GM12891 (cell line): ENCODE measurements around the gene ZCCHC7.

Experiments used
- DNase-seq: peaks from one replicate; pipeline ENCODE4 v3.0.0; 2011; ENCODE audit warnings: low spot score; ENCODE audit not compliant: insufficient read length
- FAIRE-seq: peaks from 2 replicates; lab custom pipeline; 2011; peaks lifted over from hg19 to GRCh38; lab: Jason Lieb, UNC
- PAX5 ChIP-seq: IDR thresholded peaks from 2 replicates; pipeline ENCODE4 v1.6.1; 2011; ENCODE audit warnings: low read length, moderate library complexity, mild to moderate bottlenecking; ENCODE audit not compliant: insufficient read depth, severe bottlenecking
- POLR2A ChIP-seq: IDR thresholded peaks from 2 replicates; pipeline ENCODE4 v1.6.1; 2011; ENCODE audit warnings: low read depth, low read length, control low read depth
- POLR2AphosphoS5 ChIP-seq: IDR thresholded peaks from 2 replicates; pipeline ENCODE4 v1.6.1; 2011; ENCODE audit warnings: low read depth, low read length, control low read depth
- POU2F2 ChIP-seq: IDR thresholded peaks from 2 replicates; pipeline ENCODE4 v1.6.1; 2011; ENCODE audit warnings: low read depth, mild to moderate bottlenecking, control low read depth, low read length, moderate library complexity
- SPI1 ChIP-seq: IDR thresholded peaks from 2 replicates; pipeline ENCODE4 v1.6.1; 2011; ENCODE audit warnings: low read depth, low read length, control low read depth
- TAF1 ChIP-seq: IDR thresholded peaks from 2 replicates; pipeline ENCODE4 v1.6.1; 2011; ENCODE audit warnings: low read depth, low read length, control low read depth

The ZCCHC7 gene

GRCh38 chr9:37370282-37370681 lies 249.9 kb downstream of the ZCCHC7 start:
- FAIRE-seq (no peak), DNase-seq (no peak)
- TF ChIP-seq POLR2AphosphoS5 = no peak
- TF ChIP-seq SPI1 = no peak
- TF ChIP-seq PAX5 = no peak
- TF ChIP-seq POLR2A = no peak
- no peak for TF ChIP-seq TAF1
- no peak for TF ChIP-seq POU2F2

GRCh38 chr9:37370968-37371563 lies 250.7 kb downstream of the ZCCHC7 start:
- DNase-seq (no peak), FAIRE-seq (no peak)
- TF ChIP-seq POLR2AphosphoS5 (peak; percentile 89), PAX5 (peak; percentile 59), POLR2A (peak; percentile 82), SPI1 (no peak), POU2F2 (peak; percentile 96), TAF1 (peak; percentile 65)

GRCh38 chr9:37371565-37372464 lies 251.4 kb downstream of the ZCCHC7 start:
- no peak for DNase-seq
- TF ChIP-seq SPI1 (peak; percentile 47; the same call in 1 of the 2 replicates), POLR2A (peak; percentile 63), POLR2AphosphoS5 (peak; percentile 12), TAF1 (no peak), PAX5 (no peak), POU2F2 (no peak; the same call in none of the 2 replicates)
- peak; percentile 97 for FAIRE-seq

- FAIRE-seq (peak; percentile 69), DNase-seq (no peak)
- TF ChIP-seq POLR2A (no peak), SPI1 (no peak), POLR2AphosphoS5 (no peak), PAX5 (no peak), POU2F2 (no peak), TAF1 (no peak)
These were observed 252.5 kb downstream of the ZCCHC7 start for GRCh38 chr9:37372839-37373238.

- FAIRE-seq = no peak
- TF ChIP-seq POLR2A (no peak), TAF1 (no peak), POU2F2 (no peak), PAX5 (no peak), POLR2AphosphoS5 (no peak; the same call in 1 of the 2 replicates), SPI1 (no peak)
These were observed 253.2 kb downstream of the ZCCHC7 start for GRCh38 chr9:37373621-37374020.

GRCh38 chr9:37374892-37375291 lies 254.5 kb downstream of the ZCCHC7 start:
- TF ChIP-seq PAX5 (no peak), SPI1 (no peak), POLR2AphosphoS5 (no peak; the same call in 1 of the 2 replicates), TAF1 (no peak), POLR2A (no peak), POU2F2 (no peak)
- FAIRE-seq = peak; percentile 95
- peak; percentile 46 for DNase-seq

More at GRCh38 chr9:37373621-37374020, 253.2 kb downstream of the ZCCHC7 start:
- no peak for DNase-seq

- DNase-seq = no peak
- TF ChIP-seq TAF1 (no peak), PAX5 (no peak), SPI1 (peak; percentile 53), POLR2A (0 out of 2 replicates have a peak, but pooled peaks have one; percentile 16), POLR2AphosphoS5 (0 out of 2 replicates have a peak, but pooled peaks have one; percentile 18), POU2F2 (no peak; the same call in 1 of the 2 replicates)
- peak; percentile 82 for FAIRE-seq
These were observed 257.6 kb downstream of the ZCCHC7 start for GRCh38 chr9:37377688-37378612.

GRCh38 chr9:37378613-37379004 lies 258.2 kb downstream of the ZCCHC7 start:
- TF ChIP-seq TAF1 (peak; percentile 29; the same call in 1 of the 2 replicates), POLR2A (no peak)
- FAIRE-seq = no peak

GRCh38 chr9:37379835-37380234 lies 259.5 kb downstream of the ZCCHC7 start:
- no peak for DNase-seq
- peak; percentile 41 for FAIRE-seq

More at GRCh38 chr9:37378613-37379004, 258.2 kb downstream of the ZCCHC7 start:
- no peak for DNase-seq

More at GRCh38 chr9:37379835-37380234, 259.5 kb downstream of the ZCCHC7 start:
- TF ChIP-seq SPI1 (no peak), POLR2A (no peak), TAF1 (no peak), POLR2AphosphoS5 (no peak), POU2F2 (no peak), PAX5 (no peak)
